SW 1271 (cell line): Measurements from ENCODE around the gene BPGM.

Experiments
- DNase-seq, 2 experiments: peaks; one replicate each; lab custom pipeline; 2025; lab: John Stamatoyannopoulos, UW

Gene BPGM

DNA sequence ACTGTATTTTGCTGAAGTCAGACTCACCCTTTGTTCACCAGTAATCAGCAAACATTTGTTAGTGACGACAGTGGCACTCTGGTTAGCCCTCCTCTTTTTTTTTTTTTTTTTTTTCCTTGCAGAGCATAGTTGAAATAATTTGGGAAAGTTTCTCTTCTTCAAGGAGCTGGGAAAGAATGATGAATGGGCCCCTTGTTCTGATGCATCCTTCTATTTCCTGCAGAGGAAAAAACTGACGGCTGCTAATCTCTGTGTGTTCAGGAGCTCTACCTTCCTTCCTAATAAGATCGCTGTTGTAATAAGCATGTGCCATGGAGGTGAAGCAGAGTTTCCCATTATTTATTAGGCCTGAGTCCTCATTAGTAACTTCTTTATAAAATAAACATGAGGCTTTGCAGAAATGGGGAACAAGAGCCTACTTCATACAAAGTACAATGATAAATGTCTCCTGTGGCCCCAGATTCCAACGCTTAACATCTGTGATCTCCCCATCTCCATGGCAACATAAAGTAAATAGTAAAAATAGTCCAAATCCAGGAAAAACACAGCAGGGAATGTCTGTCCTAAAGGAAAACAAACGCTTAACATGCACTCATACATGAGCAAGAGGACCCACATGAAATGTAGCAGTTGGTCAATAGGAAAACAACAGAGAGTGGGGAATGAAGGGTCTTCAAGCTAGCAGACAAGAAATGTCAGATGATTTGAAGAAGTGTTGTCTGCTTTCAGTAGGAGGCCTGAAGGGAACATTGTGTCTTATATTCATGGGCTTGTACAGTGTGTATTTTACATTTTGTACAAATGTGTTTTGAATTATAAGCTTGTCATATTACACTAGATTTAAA lies 73.7 kb downstream of the BPGM start:
- DNase-seq: no peak

- DNase-seq: no peak
These were observed 74.5 kb downstream of the BPGM start for GRCh38 chr7:134721171-134721570.

- DNase-seq: no peak
These were observed 76.2 kb downstream of the BPGM start for GRCh38 chr7:134722786-134723322.

DNA sequence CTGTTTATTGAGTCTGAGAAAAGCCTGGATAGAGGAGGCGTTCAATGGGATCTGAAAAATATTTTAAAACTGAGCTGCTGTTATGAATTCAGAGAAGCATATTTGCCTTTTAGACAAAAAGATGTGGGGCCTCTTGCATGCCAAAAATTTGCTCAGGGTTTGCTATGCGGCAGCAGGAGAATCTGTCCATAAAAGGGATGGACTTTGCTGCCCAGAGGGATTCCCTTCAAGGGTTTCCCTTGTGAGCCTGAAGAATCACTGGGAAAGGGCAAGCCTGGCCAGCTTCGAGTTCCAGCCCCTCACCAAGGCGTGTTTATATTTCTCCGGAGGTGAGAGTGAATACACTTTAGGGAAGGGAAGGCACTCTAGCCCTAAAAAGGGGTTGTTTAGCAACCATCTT lies 77.2 kb downstream of the BPGM start:
- DNase-seq: no peak

DNA sequence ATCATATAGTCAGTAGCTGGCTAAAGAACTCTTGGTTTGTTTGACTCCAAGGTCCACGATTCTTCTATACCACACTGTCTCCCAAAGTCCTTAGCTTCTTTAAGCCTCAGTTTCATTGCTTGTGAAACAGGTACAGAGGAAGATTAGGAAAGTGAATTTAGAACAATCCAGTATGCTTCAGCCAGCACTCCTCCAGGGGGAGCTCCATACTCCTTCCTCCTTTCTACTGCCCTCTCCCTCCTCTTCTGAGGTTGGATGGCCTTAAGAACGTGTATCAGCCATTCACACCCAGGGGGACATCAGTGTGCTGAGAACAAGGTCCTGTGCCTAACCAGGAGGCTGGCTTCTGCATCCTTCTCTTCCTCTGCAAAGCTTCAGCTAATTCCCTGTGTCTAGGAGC lies 78.0 kb downstream of the BPGM start:
- peak in 1 of 2 experiments; percentile 13 for DNase-seq

DNA sequence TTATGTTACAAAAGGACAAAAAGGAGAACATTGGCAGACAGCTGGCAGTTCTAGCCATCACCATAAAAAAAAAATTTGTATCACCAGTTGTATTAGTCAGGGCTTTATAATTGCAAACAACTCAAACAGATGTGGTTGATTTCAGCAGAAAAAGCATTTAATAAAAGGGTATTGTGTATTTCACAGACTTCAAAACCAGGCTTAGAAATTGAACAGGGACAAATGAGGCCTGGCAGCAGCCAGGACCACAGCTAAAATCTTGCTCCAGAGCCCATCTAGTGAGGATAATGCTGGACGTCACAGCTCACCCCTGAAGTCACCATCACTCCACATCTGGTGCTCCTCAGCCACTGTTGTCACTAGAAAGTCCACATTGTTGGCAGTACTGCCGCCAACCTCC lies 79.9 kb downstream of the BPGM start:
- DNase-seq: no peak

- DNase-seq: no peak
These were observed 81.1 kb downstream of the BPGM start for GRCh38 chr7:134727711-134728110.
